NT2/D1 (cell line): ENCODE measurements around the gene TNS3.

Experiments
- SUZ12 ChIP-seq: IDR thresholded peaks from 2 replicates; pipeline ENCODE4 v1.6.1; 2011; ENCODE audit not compliant: insufficient read length, insufficient read depth; ENCODE audit errors: extremely low read depth
- YY1 ChIP-seq: IDR thresholded peaks from 2 replicates; pipeline ENCODE4 v1.6.1; 2011; ENCODE audit not compliant: insufficient read length, insufficient read depth
- ZNF274 ChIP-seq: IDR thresholded peaks from 2 replicates; pipeline ENCODE4 v1.6.1; 2011; ENCODE audit warnings: mild to moderate bottlenecking, low read depth, low read length

GRCh38 chr7:47557694-47558670 is 23.9 kb downstream of the TNS3 start:
- no peak for TF ChIP-seq YY1
- no peak for TF ChIP-seq ZNF274
- TF ChIP-seq SUZ12: no peak
